Uterus (tissue), 2 donors: ENCODE measurements around the gene ACOT7.

Experiments used
- CTCF ChIP-seq, 4 experiments: fragments of 200-600 bp in 2 of 4; fragments of 450-650 bp in 2 of 4; sonication (generic) in 2 of 4; IDR thresholded peaks; one replicate each; pipeline ENCODE4 v1.5.1; 2016 to 2019; ENCODE audit warnings: antibody characterized with exemption in 4 of 4, mild to moderate bottlenecking in 2 of 4, moderate library complexity in 1 of 4
- POLR2A ChIP-seq, 2 donors: fragments of 450-650 bp; IDR thresholded peaks; one replicate each; pipeline ENCODE4 v1.6.1; 2016; ENCODE audit warnings: antibody characterized with exemption in 2 of 2, mild to moderate bottlenecking in 1 of 2, moderate library complexity in 1 of 2

- no peak for TF ChIP-seq POLR2A (IDR thresholded peaks at IDR 0.05)
- no peak for TF ChIP-seq CTCF (IDR thresholded peaks at IDR 0.05)
Measured at GRCh38 chr1:6249739-6250689, 143.6 kb downstream of the ACOT7 start.
